A673 (cell line): ENCODE results near the gene RIPOR3. TPM values are rescaled to one million over a fixed set of nuclear protein-coding genes. Genes with fewer than 3 reads are reported as not detected.

Source experiments
- BruUV-seq: library from RNA; stranded (reverse); fragments of 400-500 nt; replicated peaks from 2 replicates; lab custom pipeline; 2021; lab: Mats Ljungman, UMichigan
- CTCF ChIA-PET: fragments of 300-600 bp; sonication (Branson Sonifier 250); formaldehyde crosslinking; loops from one replicate; lab custom pipeline; 2022; ENCODE audit warnings: antibody characterized with exemption; lab: Charles Lee
- POLR2A ChIA-PET: fragments of 300-600 bp; sonication (Branson Sonifier 250); formaldehyde crosslinking; loops from one replicate; lab custom pipeline; 2022; ENCODE audit warnings: antibody characterized with exemption; ENCODE audit not compliant: low non-redundant PET; lab: Charles Lee
- DNase-seq: peaks from one replicate; pipeline ENCODE4 v3.0.0-alpha.2; 2015; ENCODE audit warnings: low spot score
- H3K27ac ChIP-seq: fragments of 200-600 bp; sonication (generic); 2 replicates; pipeline ENCODE4 v1.5.1; 2016; ENCODE audit warnings: mixed run types, low read depth, mild to moderate bottlenecking, mixed read lengths, antibody characterized with exemption, low read length; ENCODE audit not compliant: poor library complexity, severe bottlenecking
- H3K27me3 ChIP-seq: fragments of 200-600 bp; sonication (generic); replicated peaks from 2 replicates; pipeline ENCODE4 v1.6.1; 2017; ENCODE audit warnings: mixed run types, low read depth, mild to moderate bottlenecking, mixed read lengths, antibody characterized with exemption, low read length; ENCODE audit not compliant: insufficient read depth, poor library complexity
- H3K36me3 ChIP-seq: fragments of 200-600 bp; sonication (generic); 2 replicates; pipeline ENCODE4 v1.6.1; 2016; ENCODE audit warnings: mixed run types, mild to moderate bottlenecking, mixed read lengths, antibody characterized with exemption, low read length; ENCODE audit not compliant: insufficient read depth, poor library complexity, severe bottlenecking
- H3K4me1 ChIP-seq: fragments of 200-600 bp; sonication (generic); 2 replicates; pipeline ENCODE4 v1.6.1; 2017; ENCODE audit warnings: mixed run types, mild to moderate bottlenecking, mixed read lengths, antibody characterized with exemption, low read length; ENCODE audit not compliant: insufficient read depth, poor library complexity, severe bottlenecking
- H3K4me3 ChIP-seq: fragments of 200-600 bp; sonication (generic); 2 replicates; pipeline ENCODE4 v1.5.1; 2016; ENCODE audit warnings: low read depth, mixed run types, mild to moderate bottlenecking, mixed read lengths, low read length; ENCODE audit not compliant: poor library complexity, severe bottlenecking
- H3K9me3 ChIP-seq: fragments of 200-600 bp; sonication (generic); 2 replicates; pipeline ENCODE4 v1.6.1; 2016; ENCODE audit warnings: mixed run types, low read depth, mild to moderate bottlenecking, mixed read lengths, antibody characterized with exemption, low read length; ENCODE audit not compliant: poor library complexity, severe bottlenecking
- CTCF ChIP-seq: fragments of 300-800, 200-600 bp; sonication (generic); conservative IDR thresholded peaks from 2 replicates; pipeline ENCODE4 v1.5.1; 2017; ENCODE audit warnings: low read depth, mild to moderate bottlenecking, antibody characterized with exemption, low read length, moderate library complexity, mixed read lengths
- EZH2 ChIP-seq: fragments of 200-600 bp; sonication (generic); IDR thresholded peaks from 2 replicates; pipeline ENCODE4 v1.6.1; 2017; ENCODE audit warnings: borderline replicate concordance, low read depth, mild to moderate bottlenecking, mixed read lengths, antibody characterized with exemption, low read length; ENCODE audit not compliant: poor library complexity, severe bottlenecking
- intact Hi-C: fragments of 100-400 bp; cut with micrococcal nuclease; formaldehyde crosslinking; loops from one replicate; pipeline ENCODE4 v1.10.0; 2022; ENCODE audit not compliant: unreplicated experiment
- total RNA-seq: library from RNA; stranded (reverse); gene quantifications from 2 replicates; pipeline ENCODE4 v1.2.3, GENCODE V29; 2021

Gene RIPOR3
- total RNA-seq, 1 experiment from 2014 or later = 19.1 TPM

DNA sequence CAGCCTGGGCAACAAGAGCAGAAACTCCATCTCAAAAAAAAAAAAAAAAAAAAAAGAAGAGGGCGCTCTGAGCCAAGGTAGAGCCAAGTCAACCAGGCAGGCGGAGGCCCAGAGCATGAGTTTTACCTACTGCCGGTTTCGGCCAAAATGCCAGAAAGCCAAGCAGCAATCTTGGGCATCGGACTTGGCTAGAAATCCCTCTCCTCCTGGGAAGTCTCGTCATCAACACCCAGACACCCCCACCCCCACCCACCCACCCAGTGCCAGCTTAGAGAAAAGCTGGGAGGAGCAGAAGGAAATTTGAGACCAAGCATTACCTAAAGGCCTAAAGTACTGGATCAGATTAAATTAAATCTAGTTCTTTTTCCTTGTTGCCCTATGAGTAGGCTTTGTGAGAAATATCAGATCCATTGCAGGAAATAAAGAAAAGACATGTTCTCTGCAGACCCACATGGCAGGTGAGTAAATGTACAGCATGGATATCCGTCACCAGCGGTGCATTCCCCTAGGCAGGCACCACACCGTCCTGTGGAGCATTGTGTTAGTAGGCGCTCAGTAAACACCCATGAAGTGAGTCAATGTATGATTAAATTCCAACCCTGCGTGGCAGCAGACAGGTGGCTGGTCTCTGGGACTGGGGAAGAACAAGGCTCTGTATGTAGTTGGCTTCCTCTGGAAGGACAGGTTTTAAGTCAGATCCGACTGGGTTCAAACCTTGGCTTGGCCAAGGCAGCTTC, 21.0 kb downstream of the RIPOR3 start:
- intact Hi-C loops = no loop called here
- Histone ChIP-seq H3K4me1 (peaks cover 13% of the 10 kb centered on the region), H3K9me3 (no peaks in the 10 kb centered on the region), H3K36me3 (no peaks in the 10 kb centered on the region), H3K27me3 (no peaks in the 10 kb centered on the region), H3K4me3 (no peak overlapping the region), H3K27ac (peak overlapping the region; percentile 65)
- DNase-seq = no peak
- no peak for TF ChIP-seq EZH2
- TF ChIP-seq CTCF = no peak
- ChIA-PET POLR2A (interaction anchor here (0.7 kb wide), 1 partner anchor 110 kb away, joined by 6 read pairs; no protein-coding TSS in a partner anchor), CTCF (interaction anchor here (0.6 kb wide), 2 partner anchors 11 to 48 kb away, joined by 7 to 8 read pairs; no protein-coding TSS in a partner anchor)
- BruUV-seq = no TSS peak

- ChIA-PET POLR2A (no interaction called here), CTCF (no interaction called here)
- Histone ChIP-seq H3K27me3 (no peaks in the 10 kb centered on the region), H3K9me3 (no peaks in the 10 kb centered on the region), H3K36me3 (no peaks in the 10 kb centered on the region), H3K27ac (no peak overlapping the region), H3K4me3 (no peak overlapping the region), H3K4me1 (peaks cover 7% of the 10 kb centered on the region)
- BruUV-seq = no TSS peak
- DNase-seq = no peak
- no peak for TF ChIP-seq CTCF
- intact Hi-C loops = no loop called here
Measured at GRCh38 chr20:50668798-50669197, 22.5 kb downstream of the RIPOR3 start.

DNA sequence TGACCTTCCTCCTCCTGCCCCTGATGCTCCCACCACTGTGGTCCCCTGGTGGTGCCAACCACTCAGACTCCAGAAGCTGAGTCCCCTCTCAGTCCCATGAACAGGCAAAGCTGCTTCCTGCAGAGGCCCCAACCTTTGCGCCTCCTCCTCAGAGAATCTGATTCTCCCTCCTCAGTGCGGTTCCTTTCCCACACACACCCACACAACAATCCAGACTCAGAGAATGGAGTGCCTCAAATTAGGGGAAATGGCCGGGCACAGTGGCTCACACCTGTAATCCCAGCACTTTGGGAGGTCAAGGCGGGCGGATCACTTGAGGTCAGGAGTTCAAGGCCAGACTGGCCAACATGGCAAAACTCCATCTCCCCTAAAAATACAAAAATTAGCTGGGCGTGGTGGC, 23.0 kb downstream of the RIPOR3 start:
- Histone ChIP-seq H3K27ac (no peak overlapping the region), H3K4me1 (peaks cover 7% of the 10 kb centered on the region), H3K4me3 (no peak overlapping the region), H3K9me3 (no peaks in the 10 kb centered on the region), H3K27me3 (no peaks in the 10 kb centered on the region), H3K36me3 (no peaks in the 10 kb centered on the region)
- TF ChIP-seq CTCF = no peak
- no peak for TF ChIP-seq EZH2
- intact Hi-C loops = no loop called here
- ChIA-PET POLR2A (no interaction called here), CTCF (no interaction called here)
- DNase-seq = no peak
- BruUV-seq = no TSS peak
